Heart right ventricle (tissue), 16 donors: ENCODE measurements around the gene TBC1D9B. TPM values are rescaled to one million over a fixed set of nuclear protein-coding genes. Genes with fewer than 3 reads are reported as not detected.

Experiments
- ATAC-seq, 8 donors: fragments of 200-7000 bp; cut with Tn5 transposase; one replicate each; pipeline ENCODE4 v1.9.1; 2020; ENCODE audit warnings: mild to moderate bottlenecking in 8 of 8, moderate library complexity in 8 of 8, moderate number of reproducible peaks in 1 of 8
- DNase-seq, 2 donors: peaks; one replicate each; pipeline ENCODE4 v3.0.0-alpha.2; 2020
- H3K27ac ChIP-seq, 10 donors: fragments of 200-600 bp; sonication (generic) in 2 of 10; one replicate each; pipeline versions ENCODE4 v1.5.0 to v1.8.0; 2020 to 2022; ENCODE audit warnings: mild to moderate bottlenecking in 3 of 10
- H3K27me3 ChIP-seq, 7 donors: fragments of 200-600 bp; one replicate each; pipeline ENCODE4 v1.8.0; 2021 to 2022; ENCODE audit warnings: mild to moderate bottlenecking in 2 of 7
- H3K36me3 ChIP-seq, 9 donors: fragments of 200-600 bp; sonication (generic) in 1 of 9; one replicate each; pipeline versions ENCODE4 v1.5.0 to v1.8.0; 2020 to 2022; ENCODE audit warnings: mild to moderate bottlenecking in 2 of 9
- H3K4me1 ChIP-seq, 9 donors: fragments of 200-600 bp; sonication (generic) in 1 of 9; one replicate each; pipeline versions ENCODE4 v1.5.0 to v1.8.0; 2020 to 2022; ENCODE audit warnings: mild to moderate bottlenecking in 4 of 9
- H3K4me3 ChIP-seq, 10 donors: fragments of 200-600 bp; sonication (generic) in 2 of 10; one replicate each; pipeline versions ENCODE4 v1.5.0 to v1.8.0; 2020 to 2022; ENCODE audit warnings: mild to moderate bottlenecking in 7 of 10, moderate library complexity in 2 of 10
- H3K9me3 ChIP-seq, 11 donors: fragments of 200-600 bp in 10 of 11; sonication (generic) in 2 of 11; one replicate each; pipeline versions ENCODE4 v1.5.0 to v1.8.0; 2013 to 2022; ENCODE audit warnings: mild to moderate bottlenecking in 2 of 11, control low read depth in 1 of 11, moderate library complexity in 1 of 11
- WGBS, 2 donors: extraction: QIAGEN DNeasy Blood & Tissue Kit; methylation state at CpG; one replicate each; pipeline ENCODE4 v1.1.7; 2013; ENCODE audit warnings: inconsistent platforms in 1 of 2; 5-methylcytosine and 5-hydroxymethylcytosine counted together
- intact Hi-C, 10 donors: fragments of 100-400 bp; cut with DNase I; formaldehyde crosslinking; loops; one replicate each; pipeline versions ENCODE4 v1.11.1 to v1.14.2; 2022
- polyA plus RNA-seq, 2 donors: library from polyadenylated mRNA; stranded (reverse); fragments of 200-250 nt; gene quantifications; one replicate each; pipeline ENCODE4 v1.2.3, GENCODE V29; 2013
- total RNA-seq, 10 donors: library from RNA; stranded (reverse); fragmentation: NEBNext Ultra II Directional in 3 of 10; extraction: Animal tissue kit (Norgen Biotek cat#: 25700) in 3 of 10; gene quantifications; one replicate each; pipeline versions ENCODE4 v1.2.1 to v1.2.4, GENCODE V29; 2021 to 2023
- TF ChIP-seq, protein P1 (sequence below), 9 donors: fragments of 200-600 bp; sonication (generic) in 2 of 9; IDR thresholded peaks; one replicate each; pipeline versions ENCODE4 v1.5.0 to v1.8.0; 2021 to 2022; ENCODE audit warnings: antibody characterized with exemption in 9 of 9, mild to moderate bottlenecking in 5 of 9, moderate library complexity in 1 of 9
- donor health status: Arrhythmogenic right ventricular cardiomyopathy.
- donor health status: ischemic (EF 13 %, LVEDD 7.1; RV severe dilation, severe dysfunction).
- donor health status: healthy with polysubstance abuse.
- donor health status: DM: no; HTN: yes; CAD: no.
- donor health status: DM: no; HTN: no; CAD: no.
- donor health status: ischemic (EF 25% LVEDD 6.9; RV normal size, moderate dysfunction).
- donor health status: ischemic (EF 25% LVEDD 5.7; RV mildly dilated, moderate dysfunction).
- donor health status: healthy.
- donor health status: DM: yes; HTN: yes; CAD: no.
- donor health status: Ischemic cardiomyopathy.
- donor health status: ischemic (EF 35%, LVEDD 5.7; RV mildly dilated, moderate dysfunction).
- donor health status: nonischemic (EF 11% LVEDD 7.7; RV severe dilation, severe dysfunction).
- donor health status: DM: yes; HTN: yes; CAD: no.
- donor health status: PGD.
- donor health status: ischemic (EF 29% LVEDD 5.4; RV normal size, mild dysfunction).
- donor health status: nonischemic (EF 23%, LVEDD 6.1; RV moderate dilation, normal function).

TBC1D9B gene
- total and polyA plus RNA-seq, 12 donors, result 26.0 to 52.1 (median 32.3) TPM

DNA sequence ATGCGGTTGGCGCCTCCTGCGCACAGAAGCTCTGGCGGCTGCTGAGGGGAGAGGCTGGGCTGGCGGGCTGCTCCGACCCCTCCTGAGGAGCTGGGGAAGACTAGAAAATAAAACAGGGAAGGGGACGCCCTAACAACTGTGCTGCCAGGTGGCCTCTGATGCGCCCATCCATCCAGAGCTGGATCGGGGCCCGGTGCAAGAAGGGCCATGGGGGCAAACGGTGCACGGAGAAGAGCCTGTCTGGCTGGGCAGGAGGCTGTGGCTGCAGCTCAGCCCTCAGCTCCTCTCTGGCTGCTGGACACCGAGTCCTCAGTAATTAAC lies 28.0 kb downstream of the TBC1D9B start:
- DNase-seq (no peak), ATAC-seq (peak in 1 of 8 donors; percentile 7)
- H3K4me1 ChIP-seq, result no peaks in the 10 kb centered on the region
- no peak overlapping the region for H3K4me3 ChIP-seq
- H3K27ac ChIP-seq, result no peak overlapping the region
- intact Hi-C loops, result no loop called here
- TF ChIP-seq, protein P1, sequence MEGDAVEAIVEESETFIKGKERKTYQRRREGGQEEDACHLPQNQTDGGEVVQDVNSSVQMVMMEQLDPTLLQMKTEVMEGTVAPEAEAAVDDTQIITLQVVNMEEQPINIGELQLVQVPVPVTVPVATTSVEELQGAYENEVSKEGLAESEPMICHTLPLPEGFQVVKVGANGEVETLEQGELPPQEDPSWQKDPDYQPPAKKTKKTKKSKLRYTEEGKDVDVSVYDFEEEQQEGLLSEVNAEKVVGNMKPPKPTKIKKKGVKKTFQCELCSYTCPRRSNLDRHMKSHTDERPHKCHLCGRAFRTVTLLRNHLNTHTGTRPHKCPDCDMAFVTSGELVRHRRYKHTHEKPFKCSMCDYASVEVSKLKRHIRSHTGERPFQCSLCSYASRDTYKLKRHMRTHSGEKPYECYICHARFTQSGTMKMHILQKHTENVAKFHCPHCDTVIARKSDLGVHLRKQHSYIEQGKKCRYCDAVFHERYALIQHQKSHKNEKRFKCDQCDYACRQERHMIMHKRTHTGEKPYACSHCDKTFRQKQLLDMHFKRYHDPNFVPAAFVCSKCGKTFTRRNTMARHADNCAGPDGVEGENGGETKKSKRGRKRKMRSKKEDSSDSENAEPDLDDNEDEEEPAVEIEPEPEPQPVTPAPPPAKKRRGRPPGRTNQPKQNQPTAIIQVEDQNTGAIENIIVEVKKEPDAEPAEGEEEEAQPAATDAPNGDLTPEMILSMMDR (IDR thresholded peaks at IDR 0.05), result no peak
- H3K9me3 ChIP-seq, result peaks cover 0 to 29% (median 19%) of the 10 kb centered on the region in 11 donors
- WGBS, 2 donors, result 95 to 96% methylated on average over 13 of the region's 13 CpGs
- H3K27me3 ChIP-seq, result no peaks in the 10 kb centered on the region
- H3K36me3 ChIP-seq, result peaks cover 0 to 92% (median 28%) of the 10 kb centered on the region in 9 donors

DNA sequence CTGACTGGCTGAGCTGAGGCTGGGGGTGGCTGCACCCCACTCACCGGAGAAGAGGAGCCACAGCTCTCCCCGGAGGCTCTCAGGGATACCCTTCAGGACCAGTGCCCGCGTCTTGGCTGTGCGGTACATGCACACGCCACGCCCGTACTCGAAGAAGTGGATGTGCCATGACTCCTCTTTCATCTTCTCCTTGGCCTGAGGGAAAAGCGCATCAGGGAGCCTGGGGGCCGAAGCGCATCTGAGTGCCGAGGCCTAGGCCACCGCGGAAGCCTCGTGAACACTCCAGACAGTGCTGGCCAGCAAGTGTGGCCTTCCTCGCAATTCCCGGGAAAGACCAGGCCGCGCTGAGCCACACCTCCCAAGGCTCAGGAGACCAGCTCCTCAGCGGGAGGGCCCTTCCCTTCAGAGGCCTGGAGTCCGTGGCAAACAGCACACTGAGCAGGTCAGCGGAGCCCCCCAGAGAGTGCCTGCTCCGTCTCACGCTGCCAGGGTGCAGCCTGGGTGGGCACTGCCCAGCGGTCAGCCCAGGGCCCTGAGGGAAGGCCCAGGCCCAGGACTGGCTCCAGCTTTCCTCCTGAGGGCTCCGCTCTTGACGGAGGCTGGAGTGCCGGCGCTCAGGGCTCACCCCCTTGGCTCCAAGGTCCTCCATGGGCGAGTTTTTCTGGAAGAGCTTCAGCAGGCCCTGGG lies 28.6 kb downstream of the TBC1D9B start:
- Histone ChIP-seq H3K4me1 (no peaks in the 10 kb centered on the region), H3K27me3 (no peaks in the 10 kb centered on the region), H3K4me3 (no peak overlapping the region), H3K9me3 (peaks cover 0 to 24% (median 19%) of the 10 kb centered on the region in 11 donors), H3K36me3 (peaks cover 0 to 92% (median 27%) of the 10 kb centered on the region in 9 donors), H3K27ac (no peak overlapping the region)
- intact Hi-C loops, result no loop called here
- WGBS, 2 donors, result 94% methylated on average over 31 of the region's 31 CpGs
- TF ChIP-seq, protein P1 (IDR thresholded peaks at IDR 0.05), result no peak
- DNase-seq (no peak), ATAC-seq (peak in 4 of 8 donors; percentile 6 to 55 (median 24))

DNA sequence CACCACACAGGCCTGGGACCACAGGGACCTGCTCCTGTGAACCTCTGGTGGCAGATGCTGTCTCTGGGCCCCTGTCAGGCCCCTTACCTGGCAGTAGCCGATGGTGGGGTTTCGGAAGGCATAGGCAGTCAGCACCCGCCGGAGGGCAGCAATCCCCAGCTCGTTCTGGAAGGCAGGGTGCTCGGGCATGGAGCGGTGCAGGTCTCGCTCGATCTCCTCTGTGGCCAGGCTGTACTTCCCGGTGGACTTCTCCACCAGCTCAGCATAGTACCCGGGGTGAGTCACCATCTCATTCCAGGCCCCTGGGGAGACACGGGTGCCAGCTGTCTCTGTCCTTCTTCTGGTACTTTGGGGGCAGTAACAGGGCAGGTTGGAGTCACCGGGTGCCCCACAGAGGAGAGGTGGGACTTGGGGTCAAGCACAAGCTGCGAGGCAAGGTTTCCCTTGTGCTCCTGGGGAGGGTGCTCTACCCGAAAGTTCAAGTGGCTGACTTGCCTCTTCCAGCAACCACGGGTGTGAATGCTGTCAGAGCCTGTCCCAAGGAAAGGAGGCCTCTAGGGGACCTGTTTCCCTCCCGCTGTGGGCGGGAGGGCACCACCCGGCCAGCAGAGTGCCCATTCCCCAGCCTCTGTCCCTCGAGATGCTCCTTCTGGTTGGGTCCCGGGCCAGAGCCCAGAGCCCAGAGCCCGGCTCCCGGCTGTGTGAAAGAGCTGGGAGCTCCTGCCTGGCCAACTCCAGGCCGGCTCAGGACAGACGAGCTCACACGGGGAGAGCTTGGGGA lies 29.3 kb downstream of the TBC1D9B start:
- Histone ChIP-seq H3K27ac (no peak overlapping the region), H3K4me3 (no peak overlapping the region), H3K9me3 (peaks cover 0 to 16% (median 13%) of the 10 kb centered on the region in 11 donors), H3K36me3 (peaks cover 0 to 92% (median 27%) of the 10 kb centered on the region in 9 donors), H3K27me3 (no peaks in the 10 kb centered on the region), H3K4me1 (no peaks in the 10 kb centered on the region)
- intact Hi-C loops, result no loop called here
- ATAC-seq (no peak), DNase-seq (no peak)
- TF ChIP-seq, protein P1 (IDR thresholded peaks at IDR 0.05), result no peak
- 89 to 90% methylated on average over 26 of the region's 26 CpGs for WGBS, 2 donors

DNA sequence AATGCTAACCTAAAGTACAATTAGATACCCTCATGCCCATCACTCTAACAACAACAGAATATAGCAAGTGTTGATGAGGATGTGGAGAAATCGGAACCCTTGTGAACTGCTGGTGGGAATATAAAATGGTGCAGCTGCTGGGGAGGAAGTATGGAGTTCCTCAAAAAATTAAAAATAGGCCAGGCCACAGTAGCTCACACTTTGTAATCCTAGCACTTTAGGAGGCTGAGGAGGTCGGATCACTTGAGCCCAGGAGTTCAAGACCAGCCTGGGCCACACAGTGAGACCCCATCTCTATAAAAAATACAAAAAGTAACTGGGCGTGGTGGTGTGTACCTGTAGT lies 31.1 kb downstream of the TBC1D9B start:
- Histone ChIP-seq H3K4me3 (no peak overlapping the region), H3K36me3 (peaks cover 0 to 94% (median 36%) of the 10 kb centered on the region in 9 donors), H3K9me3 (no peaks in the 10 kb centered on the region), H3K27me3 (no peaks in the 10 kb centered on the region), H3K4me1 (no peaks in the 10 kb centered on the region), H3K27ac (no peak overlapping the region)
- TF ChIP-seq, protein P1 (IDR thresholded peaks at IDR 0.05), result no peak
- ATAC-seq (no peak), DNase-seq (no peak)
- WGBS, 2 donors, result 94 to 97% methylated on average over 3 of the region's 3 CpGs
- intact Hi-C loops, result no loop called here
